Hepatocyte (in vitro differentiated cells): ENCODE results near the gene PRKAB2.

ENCODE experiments used
- EZH2 ChIP-seq: fragments of 200-600 bp; sonication (generic); IDR thresholded peaks from 2 replicates; pipeline ENCODE4 v1.6.1; 2016; ENCODE audit warnings: antibody characterized with exemption, mild to moderate bottlenecking, borderline replicate concordance
- TF ChIP-seq, protein P1 (sequence below): fragments of 200-600 bp; sonication (generic); IDR thresholded peaks from 2 replicates; pipeline ENCODE4 v1.5.1; 2016; ENCODE audit warnings: antibody characterized with exemption, mild to moderate bottlenecking; ENCODE audit not compliant: poor library complexity

DNA sequence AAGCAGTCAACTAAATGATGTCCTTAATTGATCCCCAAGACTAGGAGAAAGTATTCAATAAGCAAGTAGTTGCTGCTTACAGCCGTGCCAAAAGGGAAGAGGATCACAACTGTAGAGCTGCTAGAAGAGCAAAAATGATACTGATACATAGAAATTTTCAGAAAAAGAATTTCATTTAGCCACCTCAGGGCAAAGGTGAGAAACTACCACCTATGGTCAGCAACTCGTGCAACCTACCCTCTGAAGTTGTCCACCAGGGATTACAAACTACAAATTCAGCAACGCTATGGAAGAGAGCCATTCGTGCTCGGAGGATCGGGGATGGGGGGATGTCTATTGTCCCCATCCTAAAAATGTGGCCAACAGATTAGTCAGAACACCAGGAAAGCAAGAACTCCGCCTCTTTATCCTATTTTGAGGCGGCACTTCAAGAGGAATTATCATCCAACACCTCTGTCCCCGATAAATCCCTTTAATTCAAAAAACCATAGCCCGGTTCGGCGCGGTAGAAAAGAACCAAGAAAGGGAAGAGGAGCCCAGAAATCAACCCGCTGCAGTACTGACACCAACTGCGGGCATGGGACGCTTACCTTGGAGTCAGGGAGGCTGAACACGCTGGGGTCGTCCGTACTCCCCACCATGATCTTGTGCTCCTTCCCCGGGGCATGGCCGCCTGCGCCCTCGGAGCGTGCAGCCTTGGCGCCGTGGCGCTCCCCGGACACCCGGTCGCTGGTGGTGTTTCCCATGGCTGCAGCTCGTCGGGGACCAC is 687 bp downstream of the PRKAB2 start:
- TF ChIP-seq, protein P1, sequence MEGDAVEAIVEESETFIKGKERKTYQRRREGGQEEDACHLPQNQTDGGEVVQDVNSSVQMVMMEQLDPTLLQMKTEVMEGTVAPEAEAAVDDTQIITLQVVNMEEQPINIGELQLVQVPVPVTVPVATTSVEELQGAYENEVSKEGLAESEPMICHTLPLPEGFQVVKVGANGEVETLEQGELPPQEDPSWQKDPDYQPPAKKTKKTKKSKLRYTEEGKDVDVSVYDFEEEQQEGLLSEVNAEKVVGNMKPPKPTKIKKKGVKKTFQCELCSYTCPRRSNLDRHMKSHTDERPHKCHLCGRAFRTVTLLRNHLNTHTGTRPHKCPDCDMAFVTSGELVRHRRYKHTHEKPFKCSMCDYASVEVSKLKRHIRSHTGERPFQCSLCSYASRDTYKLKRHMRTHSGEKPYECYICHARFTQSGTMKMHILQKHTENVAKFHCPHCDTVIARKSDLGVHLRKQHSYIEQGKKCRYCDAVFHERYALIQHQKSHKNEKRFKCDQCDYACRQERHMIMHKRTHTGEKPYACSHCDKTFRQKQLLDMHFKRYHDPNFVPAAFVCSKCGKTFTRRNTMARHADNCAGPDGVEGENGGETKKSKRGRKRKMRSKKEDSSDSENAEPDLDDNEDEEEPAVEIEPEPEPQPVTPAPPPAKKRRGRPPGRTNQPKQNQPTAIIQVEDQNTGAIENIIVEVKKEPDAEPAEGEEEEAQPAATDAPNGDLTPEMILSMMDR = no peak
- TF ChIP-seq EZH2 = no peak
